ENCODE measurements around the gene DCST2. TPM values are rescaled to one million over a fixed set of nuclear protein-coding genes. Genes with fewer than 3 reads are reported as not detected.

Gene DCST2
- total RNA-seq, 6 experiments from 2014 or later: 0.08 to 0.14 TPM; not detected in 4

DNA sequence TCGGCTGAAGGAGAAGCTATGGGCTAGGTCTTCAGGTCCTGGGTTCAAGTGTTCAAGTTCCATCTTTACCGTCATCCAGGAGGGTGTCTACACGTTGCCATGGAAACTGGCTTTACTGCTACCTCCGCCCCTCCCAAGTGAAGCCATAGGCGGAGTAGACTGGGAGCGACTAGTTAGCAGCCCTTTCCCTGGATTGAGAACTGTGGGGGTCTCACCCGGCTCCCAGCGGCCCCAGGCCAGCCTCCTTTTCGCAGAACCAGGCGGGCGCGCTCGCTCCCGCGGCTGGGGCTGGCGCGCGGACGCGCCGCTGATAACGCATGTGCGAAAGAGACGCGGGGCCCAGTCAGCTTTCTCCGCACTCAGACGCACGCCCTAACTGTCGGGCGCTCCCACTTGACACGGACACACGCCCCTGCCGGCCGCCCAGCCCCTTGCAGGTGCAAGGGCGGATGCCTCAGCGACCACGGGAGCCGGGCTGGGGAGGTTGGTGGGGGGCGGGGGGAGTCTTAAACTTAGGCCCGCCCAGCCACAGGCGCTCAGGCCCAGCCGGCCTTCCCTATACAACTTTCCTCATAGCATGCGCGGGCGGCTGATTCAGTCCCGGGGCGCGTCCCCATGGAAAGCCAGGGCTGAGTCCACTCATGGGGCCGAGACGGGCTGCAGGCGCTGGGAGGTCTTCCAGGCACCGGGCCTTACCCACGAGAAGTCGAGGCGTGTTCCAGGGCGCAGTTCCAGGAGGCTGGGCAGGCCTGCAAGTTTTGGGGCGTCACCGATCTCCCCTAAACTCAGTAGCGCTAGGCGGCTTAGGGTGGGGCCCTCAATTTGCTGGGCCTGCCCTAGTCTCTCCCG, 37.4 kb upstream of the DCST2 start:
- TF ChIP-seq, protein P1, sequence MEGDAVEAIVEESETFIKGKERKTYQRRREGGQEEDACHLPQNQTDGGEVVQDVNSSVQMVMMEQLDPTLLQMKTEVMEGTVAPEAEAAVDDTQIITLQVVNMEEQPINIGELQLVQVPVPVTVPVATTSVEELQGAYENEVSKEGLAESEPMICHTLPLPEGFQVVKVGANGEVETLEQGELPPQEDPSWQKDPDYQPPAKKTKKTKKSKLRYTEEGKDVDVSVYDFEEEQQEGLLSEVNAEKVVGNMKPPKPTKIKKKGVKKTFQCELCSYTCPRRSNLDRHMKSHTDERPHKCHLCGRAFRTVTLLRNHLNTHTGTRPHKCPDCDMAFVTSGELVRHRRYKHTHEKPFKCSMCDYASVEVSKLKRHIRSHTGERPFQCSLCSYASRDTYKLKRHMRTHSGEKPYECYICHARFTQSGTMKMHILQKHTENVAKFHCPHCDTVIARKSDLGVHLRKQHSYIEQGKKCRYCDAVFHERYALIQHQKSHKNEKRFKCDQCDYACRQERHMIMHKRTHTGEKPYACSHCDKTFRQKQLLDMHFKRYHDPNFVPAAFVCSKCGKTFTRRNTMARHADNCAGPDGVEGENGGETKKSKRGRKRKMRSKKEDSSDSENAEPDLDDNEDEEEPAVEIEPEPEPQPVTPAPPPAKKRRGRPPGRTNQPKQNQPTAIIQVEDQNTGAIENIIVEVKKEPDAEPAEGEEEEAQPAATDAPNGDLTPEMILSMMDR (IDR thresholded peaks at IDR 0.05): peak; percentile 73
- H3K27me3 Mint-ChIP-seq (ENCODE audit: insufficient read depth): peaks cover 14% of the 10 kb centered on the region
- peaks cover 3% of the 10 kb centered on the region; the same call in 1 of the 2 replicates for H3K36me3 Mint-ChIP-seq (ENCODE audit: low read depth)
- peaks cover 11% of the 10 kb centered on the region; the same call in 1 of the 2 replicates for H3K4me1 Mint-ChIP-seq (ENCODE audit: low read depth)
- peak; percentile 65 for DNase-seq
- peak overlapping the region; percentile 26; the same call in 1 of the 2 replicates for H3K27ac Mint-ChIP-seq
- H3K4me3 Mint-ChIP-seq: peak overlapping the region; percentile 50
- H3K9me3 Mint-ChIP-seq: no peaks in the 10 kb centered on the region

DNA sequence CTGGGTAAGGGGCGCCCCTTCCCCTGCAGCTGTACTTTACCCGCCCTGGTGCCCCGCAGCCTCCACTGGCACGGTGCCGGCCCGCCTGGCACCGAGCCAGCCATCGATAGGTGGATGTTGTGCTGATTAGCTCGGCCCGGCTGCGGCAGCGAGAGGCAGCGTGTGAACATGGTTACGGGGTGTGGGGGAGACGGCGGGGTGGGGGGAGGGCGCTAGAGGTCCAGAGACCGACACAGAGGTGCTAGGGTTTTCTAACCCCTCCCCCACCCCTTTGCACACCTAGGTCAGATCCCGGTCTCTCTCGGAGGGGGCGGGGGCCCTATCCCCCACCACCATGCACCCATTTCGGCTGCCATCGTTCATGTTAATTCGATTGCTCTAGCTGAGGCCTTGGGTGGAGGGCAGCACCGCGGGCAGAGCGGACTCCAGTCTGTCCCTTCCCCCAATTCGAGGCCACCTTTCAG, 36.6 kb upstream of the DCST2 start:
- Mint-ChIP-seq H3K27ac (peak overlapping the region; percentile 26; the same call in 1 of the 2 replicates), H3K27me3 (ENCODE audit: insufficient read depth) (peaks cover 8% of the 10 kb centered on the region; the same call in 1 of the 2 replicates), H3K36me3 (ENCODE audit: low read depth) (peaks cover 4% of the 10 kb centered on the region; the same call in 1 of the 2 replicates), H3K9me3 (no peaks in the 10 kb centered on the region), H3K4me1 (ENCODE audit: low read depth) (peaks cover 11% of the 10 kb centered on the region; the same call in 1 of the 2 replicates), H3K4me3 (no peak overlapping the region)
- DNase-seq: no peak
- TF ChIP-seq, protein P1 (IDR thresholded peaks at IDR 0.05): no peak

DNA sequence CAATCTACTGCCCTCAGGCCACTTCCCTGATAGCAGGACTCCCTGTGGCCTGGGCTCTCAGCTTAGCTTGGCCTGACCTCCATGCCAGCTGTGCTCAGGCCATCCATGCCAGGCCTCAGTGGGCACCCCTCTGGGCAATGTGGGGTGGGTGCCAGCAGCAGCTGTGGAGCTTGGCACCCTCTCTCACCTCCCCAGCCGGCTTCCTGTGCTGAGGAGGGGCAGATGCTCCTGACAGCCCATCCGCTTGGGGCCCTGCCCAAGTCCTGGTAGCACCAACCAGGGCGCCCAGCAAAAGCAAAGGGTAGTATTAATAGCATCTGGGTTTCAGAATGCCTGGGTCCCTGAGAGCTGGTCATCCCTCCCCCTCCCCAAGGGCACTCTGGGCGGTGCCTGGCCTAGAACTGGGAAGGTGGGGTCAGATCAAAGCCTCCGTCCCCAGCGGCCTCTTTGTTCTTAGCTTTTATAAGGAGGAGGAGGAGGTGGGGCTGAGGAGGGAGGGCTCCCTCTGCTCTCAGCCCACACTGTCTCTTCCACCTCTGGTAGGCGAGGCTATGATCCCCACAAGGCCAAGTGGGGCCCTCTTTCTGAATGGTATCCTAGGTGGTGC, 36.1 kb upstream of the DCST2 start:
- H3K27ac Mint-ChIP-seq: no peak overlapping the region
- no peaks in the 10 kb centered on the region for H3K9me3 Mint-ChIP-seq
- H3K4me3 Mint-ChIP-seq: no peak overlapping the region
- peaks cover 13% of the 10 kb centered on the region for H3K4me1 Mint-ChIP-seq (ENCODE audit: low read depth)
- DNase-seq: no peak
- H3K36me3 Mint-ChIP-seq (ENCODE audit: low read depth): peaks cover 4% of the 10 kb centered on the region; the same call in 1 of the 2 replicates
- TF ChIP-seq, protein P1 (IDR thresholded peaks at IDR 0.05): no peak
- peaks cover 5% of the 10 kb centered on the region; the same call in 1 of the 2 replicates for H3K27me3 Mint-ChIP-seq (ENCODE audit: insufficient read depth)

DNA sequence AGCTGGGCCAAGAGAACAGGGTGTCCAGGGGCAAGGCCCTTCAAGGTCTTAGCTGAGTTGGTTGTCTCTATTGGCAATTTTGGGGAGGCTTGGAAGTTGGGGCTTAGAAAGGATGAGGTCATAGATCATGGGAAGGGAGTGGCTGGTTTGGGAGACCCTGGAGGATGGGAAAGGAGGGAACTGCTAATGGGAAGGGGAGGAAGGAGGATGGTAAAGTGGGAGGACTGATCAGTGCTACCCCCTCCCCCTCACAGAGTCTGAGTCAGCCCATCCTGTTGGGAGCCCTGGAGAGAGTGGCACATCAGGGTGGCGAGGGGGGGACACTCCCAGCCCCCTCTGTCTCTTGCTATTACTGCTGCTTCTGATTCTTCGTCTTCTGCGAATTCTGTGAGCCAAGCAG, 35.0 kb upstream of the DCST2 start:
- Mint-ChIP-seq H3K36me3 (ENCODE audit: low read depth) (peaks cover 4% of the 10 kb centered on the region; the same call in 1 of the 2 replicates), H3K9me3 (no peaks in the 10 kb centered on the region), H3K4me1 (ENCODE audit: low read depth) (peaks cover 20% of the 10 kb centered on the region), H3K27me3 (ENCODE audit: insufficient read depth) (no peaks in the 10 kb centered on the region; the same call in 1 of the 2 replicates), H3K27ac (no peak overlapping the region), H3K4me3 (no peak overlapping the region)
- TF ChIP-seq, protein P1 (IDR thresholded peaks at IDR 0.05): no peak
- DNase-seq: no peak

DNA sequence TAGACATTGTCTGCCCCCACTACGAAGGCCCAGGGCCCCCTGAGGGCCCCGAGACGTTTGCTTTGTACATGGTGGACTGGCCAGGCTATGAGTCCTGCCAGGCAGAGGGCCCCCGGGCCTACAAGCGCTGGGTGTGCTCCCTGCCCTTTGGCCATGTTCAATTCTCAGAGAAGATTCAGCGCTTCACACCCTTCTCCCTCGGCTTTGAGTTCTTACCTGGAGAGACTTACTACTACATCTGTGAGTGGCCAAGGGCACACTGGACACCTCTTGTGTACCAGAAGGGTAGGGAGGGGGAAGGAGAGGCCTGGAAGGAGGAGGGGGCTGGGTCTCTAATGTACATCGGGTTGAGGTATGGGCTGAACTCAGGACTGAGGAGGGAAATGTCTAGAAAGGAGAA, 33.2 kb upstream of the DCST2 start:
- no peak overlapping the region for H3K4me3 Mint-ChIP-seq
- no peak overlapping the region for H3K27ac Mint-ChIP-seq
- DNase-seq: no peak
- H3K9me3 Mint-ChIP-seq: no peaks in the 10 kb centered on the region
- peaks cover 33% of the 10 kb centered on the region for H3K4me1 Mint-ChIP-seq (ENCODE audit: low read depth)
- H3K27me3 Mint-ChIP-seq (ENCODE audit: insufficient read depth): no peaks in the 10 kb centered on the region; the same call in none of the 2 replicates
- TF ChIP-seq, protein P1 (IDR thresholded peaks at IDR 0.05): no peak
- peaks cover 4% of the 10 kb centered on the region; the same call in 1 of the 2 replicates for H3K36me3 Mint-ChIP-seq (ENCODE audit: low read depth)
